Keratinocyte (primary cell): ENCODE measurements around the gene PKP2. TPM values are rescaled to one million over a fixed set of nuclear protein-coding genes. Genes with fewer than 3 reads are reported as not detected.

Experiments
- DNase-seq: peaks from one replicate; pipeline ENCODE4 v3.0.0-alpha.2; 2011; ENCODE audit warnings: low read depth, missing footprints, low spot score
- FAIRE-seq: peaks from 2 replicates; lab custom pipeline; 2011; peaks lifted over from hg19 to GRCh38; lab: Jason Lieb, UNC
- H2AFZ ChIP-seq: 2 replicates; pipeline ENCODE4 v1.6.0; 2012; ENCODE audit warnings: low read length, control low read depth, inconsistent platforms; ENCODE audit not compliant: control insufficient read depth
- H3K27ac ChIP-seq: 2 replicates; pipeline ENCODE4 v1.5.1; 2011; ENCODE audit warnings: low read length; ENCODE audit not compliant: control insufficient read depth, insufficient read depth
- H3K27me3 ChIP-seq: 3 replicates; pipeline ENCODE4 v1.6.0; 2011; ENCODE audit warnings: low read length; ENCODE audit not compliant: control insufficient read depth, insufficient read depth; ENCODE audit errors: extremely low read depth
- H3K36me3 ChIP-seq, 2 experiments: 2 replicates in 1 of 2; 3 replicates in 1 of 2; pipeline ENCODE4 v1.5.1; 2011; ENCODE audit warnings: low read length in 2 of 2, mild to moderate bottlenecking in 1 of 2; ENCODE audit not compliant: control insufficient read depth in 2 of 2, insufficient read depth in 2 of 2; ENCODE audit errors: extremely low read depth in 1 of 2
- H3K4me1 ChIP-seq: 3 replicates; pipeline ENCODE4 v1.5.1; 2011; ENCODE audit warnings: low read length; ENCODE audit not compliant: control insufficient read depth, insufficient read depth; ENCODE audit errors: extremely low read depth
- H3K4me2 ChIP-seq: 3 replicates; pipeline ENCODE4 v1.6.0; 2011; ENCODE audit warnings: low read depth, low read length; ENCODE audit not compliant: control insufficient read depth, insufficient read depth; ENCODE audit errors: extremely low read depth
- H3K4me3 ChIP-seq, 3 experiments: fragments of 200-600 bp in 1 of 3; sonication (generic) in 1 of 3; 2 replicates in 2 of 3; 3 replicates in 1 of 3; pipeline ENCODE4 v1.5.1; 2011 to 2016; ENCODE audit warnings: low read length in 3 of 3, mild to moderate bottlenecking in 3 of 3, control low read depth in 2 of 3, inconsistent platforms in 1 of 3, low read depth in 1 of 3, mixed read lengths in 1 of 3, mixed run types in 1 of 3, moderate library complexity in 1 of 3; ENCODE audit not compliant: control insufficient read depth in 2 of 3, insufficient read depth in 2 of 3; ENCODE audit errors: extremely low read depth in 1 of 3
- H3K79me2 ChIP-seq: 2 replicates; pipeline ENCODE4 v1.6.0; 2012; ENCODE audit warnings: low read length; ENCODE audit not compliant: control insufficient read depth, insufficient read depth
- H3K9ac ChIP-seq: 3 replicates; pipeline ENCODE4 v1.6.0; 2011; ENCODE audit warnings: low read length; ENCODE audit not compliant: control insufficient read depth, insufficient read depth; ENCODE audit errors: extremely low read depth
- H3K9me1 ChIP-seq: 3 replicates; pipeline ENCODE4 v1.6.0; 2011; ENCODE audit warnings: low read length; ENCODE audit not compliant: control insufficient read depth, insufficient read depth; ENCODE audit errors: extremely low read depth
- H3K9me3 ChIP-seq: 2 replicates; pipeline ENCODE4 v1.5.1; 2012; ENCODE audit warnings: low read depth, low read length; ENCODE audit not compliant: control insufficient read depth
- H4K20me1 ChIP-seq: 3 replicates; pipeline ENCODE4 v1.6.0; 2011; ENCODE audit warnings: low read length; ENCODE audit not compliant: control insufficient read depth, insufficient read depth; ENCODE audit errors: extremely low read depth
- EZH2 ChIP-seq: IDR thresholded peaks from one replicate; pipeline ENCODE4 v1.6.1; 2012; ENCODE audit warnings: inconsistent platforms, mild to moderate bottlenecking, low read length, moderate library complexity
- dilution Hi-C: fragments of 300-500 bp; cut with MboI; formaldehyde crosslinking; loops from one replicate; pipeline ENCODE4 v1.7.0; 2020; ENCODE audit warnings: low sequenced_read_pairs; ENCODE audit not compliant: extremely low pct_ligation_motif_present
- polyA plus RNA-seq, 5 experiments: library from polyadenylated mRNA; depleted of rRNA in 3 of 5; stranded (reverse) in 3 of 5; stranded (forward) in 1 of 5; unstranded in 1 of 5; fragments of >200 nt; gene quantifications; 1 replicate in 1 of 5; 2 replicates in 3 of 5; 3 replicates in 1 of 5; pipeline versions ENCODE4 v1.2.1 to v1.2.3, GENCODE V29; 2011 to 2012; ENCODE audit warnings: missing spikeins in 2 of 5, low read depth in 1 of 5, low replicate concordance in 1 of 5
- TF ChIP-seq, protein P1 (sequence below), 3 experiments: IDR thresholded peaks in 1 of 3; conservative IDR thresholded peaks in 1 of 3; optimal IDR thresholded peaks in 1 of 3; 2 replicates in 2 of 3; 3 replicates in 1 of 3; pipeline versions ENCODE3 to v1.5.1; 2011; ENCODE audit warnings: low read length in 3 of 3, mild to moderate bottlenecking in 3 of 3, moderate library complexity in 2 of 3, control low read depth in 1 of 3, inconsistent platforms in 1 of 3; ENCODE audit not compliant: insufficient read depth in 2 of 3; ENCODE audit errors: extremely low read depth in 1 of 3

The PKP2 gene
- polyA plus RNA-seq, 1 donor (not counting 4 experiments of a cell fraction or from before 2014, with no cell fraction given) = 50.4 TPM

DNA sequence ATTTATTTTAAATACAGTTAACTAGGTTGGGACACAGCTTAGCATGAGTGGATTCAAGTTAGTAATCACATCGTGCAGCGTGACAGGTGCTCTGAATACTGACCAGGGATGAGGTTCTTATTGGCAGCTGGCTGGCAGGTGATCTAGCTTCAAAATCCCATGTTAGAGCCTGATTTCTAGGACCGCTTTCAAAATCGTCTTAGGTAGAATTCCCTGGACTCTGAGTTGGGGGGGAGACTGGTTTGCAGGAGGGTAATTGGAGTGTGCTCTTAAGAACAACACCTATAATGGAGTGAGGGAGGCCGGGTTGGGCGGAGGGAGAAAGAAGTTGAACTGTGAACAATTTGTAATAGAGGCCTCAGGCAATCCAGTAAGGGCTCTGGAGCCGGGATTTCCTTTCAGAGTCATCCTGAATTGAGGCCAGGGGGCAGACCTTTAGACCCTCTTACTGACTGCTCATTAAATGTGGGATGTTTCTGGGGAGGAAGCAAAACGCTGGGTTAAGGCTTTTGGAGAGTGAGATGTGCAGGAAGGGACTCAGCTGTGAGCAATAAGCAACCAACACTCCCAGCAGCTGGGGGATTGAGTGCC, 140.0 kb downstream of the PKP2 start:
- peak overlapping the region; percentile 96 for H3K9ac ChIP-seq
- peak overlapping the region; percentile 93 for H3K27ac ChIP-seq
- H3K4me2 ChIP-seq = peak overlapping the region; percentile 61
- dilution Hi-C loops = no loop called here
- peaks cover 29% of the 10 kb centered on the region for H3K79me2 ChIP-seq
- peaks cover 3 to 15% of the 10 kb centered on the region in 2 experiments for H3K36me3 ChIP-seq
- H4K20me1 ChIP-seq = no peaks in the 10 kb centered on the region
- TF ChIP-seq EZH2 = no peak
- TF ChIP-seq, protein P1, sequence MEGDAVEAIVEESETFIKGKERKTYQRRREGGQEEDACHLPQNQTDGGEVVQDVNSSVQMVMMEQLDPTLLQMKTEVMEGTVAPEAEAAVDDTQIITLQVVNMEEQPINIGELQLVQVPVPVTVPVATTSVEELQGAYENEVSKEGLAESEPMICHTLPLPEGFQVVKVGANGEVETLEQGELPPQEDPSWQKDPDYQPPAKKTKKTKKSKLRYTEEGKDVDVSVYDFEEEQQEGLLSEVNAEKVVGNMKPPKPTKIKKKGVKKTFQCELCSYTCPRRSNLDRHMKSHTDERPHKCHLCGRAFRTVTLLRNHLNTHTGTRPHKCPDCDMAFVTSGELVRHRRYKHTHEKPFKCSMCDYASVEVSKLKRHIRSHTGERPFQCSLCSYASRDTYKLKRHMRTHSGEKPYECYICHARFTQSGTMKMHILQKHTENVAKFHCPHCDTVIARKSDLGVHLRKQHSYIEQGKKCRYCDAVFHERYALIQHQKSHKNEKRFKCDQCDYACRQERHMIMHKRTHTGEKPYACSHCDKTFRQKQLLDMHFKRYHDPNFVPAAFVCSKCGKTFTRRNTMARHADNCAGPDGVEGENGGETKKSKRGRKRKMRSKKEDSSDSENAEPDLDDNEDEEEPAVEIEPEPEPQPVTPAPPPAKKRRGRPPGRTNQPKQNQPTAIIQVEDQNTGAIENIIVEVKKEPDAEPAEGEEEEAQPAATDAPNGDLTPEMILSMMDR (optimal IDR thresholded peaks at IDR 0.05 in 1 of 3, IDR thresholded peaks at IDR 0.05 in 1 of 3, conservative IDR thresholded peaks at IDR 0.05 in 1 of 3; ENCODE audit: extremely low read depth in 1 of 3, insufficient read depth in 2 of 3, low read length in 3 of 3) = no peak
- H3K4me1 ChIP-seq = peaks cover 18% of the 10 kb centered on the region
- H3K9me3 ChIP-seq = no peaks in the 10 kb centered on the region
- FAIRE-seq (no peak), DNase-seq (no peak)
- peak overlapping the region in 1 of 3 experiments; percentile 52 for H3K4me3 ChIP-seq
- no peaks in the 10 kb centered on the region for H3K9me1 ChIP-seq
- H2AFZ ChIP-seq = peak overlapping the region; percentile 56
- no peaks in the 10 kb centered on the region for H3K27me3 ChIP-seq

DNA sequence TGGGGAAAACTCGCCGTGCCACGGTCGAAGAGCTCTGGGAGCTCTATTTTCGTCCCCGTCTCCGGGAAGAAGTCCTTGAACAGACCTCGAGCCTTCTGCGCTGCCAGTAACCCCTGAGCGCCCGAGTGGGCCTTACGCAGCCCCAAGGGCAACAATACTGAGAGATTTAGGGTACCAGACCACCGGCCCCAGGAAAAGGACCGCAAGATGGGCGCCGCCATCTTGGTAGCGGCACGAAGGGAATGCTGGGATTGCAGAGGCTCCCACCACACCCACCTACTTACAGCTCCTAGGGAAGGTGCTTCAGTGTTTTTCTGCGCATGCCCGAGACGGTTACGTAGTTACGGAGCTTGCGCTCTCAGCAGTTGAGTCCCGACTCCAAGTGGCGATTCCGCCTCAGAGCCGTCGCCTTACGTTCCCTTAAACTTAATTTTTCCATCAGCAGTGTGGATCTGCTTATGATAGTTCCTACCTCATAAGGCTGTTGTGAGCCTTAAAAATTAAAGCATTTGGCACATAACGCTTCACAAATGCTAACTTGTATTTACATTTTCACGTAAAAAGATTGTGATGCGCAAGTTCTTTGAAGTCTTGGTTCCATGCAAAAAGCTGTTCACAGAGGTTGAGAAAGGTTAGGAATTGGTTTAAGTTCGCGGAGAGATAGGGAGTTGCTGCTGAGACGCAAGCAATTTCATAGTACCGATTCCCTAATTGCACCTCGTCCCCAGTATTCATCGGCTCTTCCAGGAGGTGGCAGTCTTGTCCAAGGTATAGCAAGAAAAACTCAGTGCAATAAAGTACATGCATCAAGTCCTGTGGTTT, 140.7 kb downstream of the PKP2 start, which contains the start of gene YARS2:
TSS of gene YARS2 (minus strand) at position 244 of the 822 bp plus-strand sequence. CDS start at position 221, 23 bp downstream.
- H3K36me3 ChIP-seq = peaks cover 4 to 20% of the 10 kb centered on the region in 2 experiments
- DNase-seq = peak; percentile 91
- H3K9me1 ChIP-seq = no peaks in the 10 kb centered on the region
- peak within 1 kb of the TSS; percentile 49 to 90 (median 52) for H3K4me3 ChIP-seq
- H3K4me1 ChIP-seq = peaks cover 18% of the 10 kb centered on the region
- no peak for TF ChIP-seq EZH2
- TF ChIP-seq, protein P1 (optimal IDR thresholded peaks at IDR 0.05 in 1 of 3, IDR thresholded peaks at IDR 0.05 in 1 of 3, conservative IDR thresholded peaks at IDR 0.05 in 1 of 3; ENCODE audit: extremely low read depth in 1 of 3, insufficient read depth in 2 of 3, low read length in 3 of 3) = peak; percentile 55 to 88 (median 82)
- H4K20me1 ChIP-seq = no peaks in the 10 kb centered on the region
- H3K9ac ChIP-seq = peak within 1 kb of the TSS; percentile 96
- peak within 1 kb of the TSS; percentile 78 for H2AFZ ChIP-seq
- no peaks in the 10 kb centered on the region for H3K27me3 ChIP-seq
- peak within 1 kb of the TSS; percentile 93 for H3K27ac ChIP-seq
- FAIRE-seq = peak; percentile 99
- H3K79me2 ChIP-seq = peaks cover 33% of the 10 kb centered on the region
- dilution Hi-C loops = no loop called here
- H3K4me2 ChIP-seq = peak within 1 kb of the TSS; percentile 61
- H3K9me3 ChIP-seq = no peaks in the 10 kb centered on the region
